H1 (cell line): Measurements from ENCODE around the gene DNAJB6. TPM values are rescaled to one million over a fixed set of nuclear protein-coding genes. Genes with fewer than 3 reads are reported as not detected.

Experiments
- CTCF ChIA-PET: fragments of 300-600 bp; sonication (Branson Sonifier 250); formaldehyde crosslinking; loops from one replicate; lab custom pipeline; 2021; ENCODE audit not compliant: partially characterized antibody; lab: Charles Lee
- POLR2A ChIA-PET: fragments of 300-600 bp; sonication (Branson Sonifier 250); formaldehyde crosslinking; loops from one replicate; lab custom pipeline; 2021; ENCODE audit warnings: inconsistent platforms; ENCODE audit not compliant: partially characterized antibody; lab: Charles Lee
- DNase-seq, 2 experiments: peaks; one replicate each; pipeline versions ENCODE4 v3.0.0 to v3.0.0-alpha.2; 2010 to 2022; ENCODE audit warnings: low spot score in 2 of 2, low read depth in 1 of 2, mixed read lengths in 1 of 2
- FAIRE-seq: peaks from 2 replicates; lab custom pipeline; 2011; peaks lifted over from hg19 to GRCh38; lab: Jason Lieb, UNC
- H2AFZ ChIP-seq: 2 replicates; pipeline ENCODE4 v1.8.1; 2012; ENCODE audit warnings: low read length, inconsistent platforms
- H2AK5ac ChIP-seq: 2 replicates; pipeline ENCODE4 v1.6.1; 2013; ENCODE audit warnings: low read depth, low read length
- H2BK120ac ChIP-seq: replicated peaks from 2 replicates; pipeline ENCODE3; 2013; ENCODE audit warnings: low read depth, low read length, inconsistent platforms
- H2BK12ac ChIP-seq: 2 replicates; pipeline ENCODE4 v1.6.1; 2013; ENCODE audit warnings: low read depth, low read length
- H2BK15ac ChIP-seq: 2 replicates; pipeline ENCODE4 v1.6.1; 2013; ENCODE audit warnings: low read length
- H2BK20ac ChIP-seq: 2 replicates; pipeline ENCODE4 v1.6.1; 2013; ENCODE audit warnings: low read length
- H2BK5ac ChIP-seq: 2 replicates; pipeline ENCODE4 v1.6.1; 2013; ENCODE audit warnings: low read depth, low read length
- H3K14ac ChIP-seq: 2 replicates; pipeline ENCODE4 v1.6.1; 2013; ENCODE audit warnings: inconsistent platforms; ENCODE audit not compliant: insufficient read length
- H3K18ac ChIP-seq: 2 replicates; pipeline ENCODE4 v1.6.1; 2013; ENCODE audit warnings: low read length; ENCODE audit errors: extremely low read depth
- H3K23ac ChIP-seq: 2 replicates; pipeline ENCODE4 v1.6.1; 2013; ENCODE audit warnings: inconsistent platforms; ENCODE audit not compliant: insufficient read length
- H3K23me2 ChIP-seq: 2 replicates; pipeline ENCODE4 v1.6.1; 2013; ENCODE audit warnings: low read depth, low read length
- H3K27ac ChIP-seq: 2 replicates; pipeline ENCODE4 v1.6.1; 2011; ENCODE audit warnings: low read depth, low read length, inconsistent platforms
- H3K27me3 ChIP-seq, 4 experiments: replicated peaks in 1 of 4; 1 replicate in 1 of 4; 2 replicates in 3 of 4; pipeline versions ENCODE4 v1.6.1 to v1.8.1; 2011 to 2013; ENCODE audit warnings: low read length in 3 of 4, mild to moderate bottlenecking in 3 of 4, inconsistent platforms in 2 of 4, mixed read lengths in 2 of 4, moderate library complexity in 1 of 4; ENCODE audit not compliant: control insufficient read depth in 3 of 4, insufficient read depth in 3 of 4; ENCODE audit errors: extremely low read depth in 1 of 4
- H3K36me3 ChIP-seq, 4 experiments: 2 replicates each; pipeline versions ENCODE4 v1.6.1 to v1.8.1; 2011 to 2013; ENCODE audit warnings: mild to moderate bottlenecking in 4 of 4, low read length in 3 of 4, moderate library complexity in 2 of 4, control low read depth in 1 of 4, inconsistent platforms in 1 of 4; ENCODE audit not compliant: insufficient read depth in 4 of 4, control insufficient read depth in 2 of 4
- H3K4ac ChIP-seq: replicated peaks from 2 replicates; pipeline ENCODE3; 2013; ENCODE audit warnings: low read length, low read depth, mixed read lengths, inconsistent platforms; ENCODE audit not compliant: insufficient read length
- H3K4me1 ChIP-seq, 4 experiments: replicated peaks in 1 of 4; 1 replicate in 1 of 4; 2 replicates in 3 of 4; pipeline versions ENCODE4 v1.6.1 to v1.8.1; 2011 to 2013; ENCODE audit warnings: low read length in 3 of 4, inconsistent platforms in 2 of 4, mixed read lengths in 1 of 4; ENCODE audit not compliant: insufficient read depth in 4 of 4, control insufficient read depth in 3 of 4
- H3K4me2 ChIP-seq, 2 experiments: 2 replicates each; pipeline versions ENCODE4 v1.6.1 to v1.8.1; 2011 to 2013; ENCODE audit warnings: low read depth in 2 of 2, low read length in 2 of 2, control low read depth in 1 of 2, inconsistent platforms in 1 of 2, mild to moderate bottlenecking in 1 of 2; ENCODE audit not compliant: insufficient read depth in 1 of 2
- H3K4me3 ChIP-seq, 4 experiments: fragments of 200-600, 300-600 bp in 1 of 4; sonication (generic), shearing (Covaris generic), sonication (Bioruptor Twin) in 1 of 4; 2 replicates each; pipeline versions ENCODE4 v1.5.1 to v1.8.1; 2011 to 2016; ENCODE audit warnings: low read length in 4 of 4, low read depth in 3 of 4, control low read depth in 2 of 4, inconsistent platforms in 2 of 4, mild to moderate bottlenecking in 2 of 4, mixed read lengths in 1 of 4, moderate library complexity in 1 of 4; ENCODE audit not compliant: insufficient read depth in 2 of 4; ENCODE audit errors: extremely low read depth in 1 of 4
- H3K56ac ChIP-seq: replicated peaks from 2 replicates; pipeline ENCODE3; 2013; ENCODE audit warnings: low read depth, mild to moderate bottlenecking, mixed read lengths, low read length, inconsistent platforms; ENCODE audit not compliant: insufficient read length
- H3K79me1 ChIP-seq: 2 replicates; pipeline ENCODE4 v1.6.1; 2013; ENCODE audit warnings: low read depth, low read length, control low read depth
- H3K79me2 ChIP-seq, 2 experiments: 2 replicates each; pipeline versions ENCODE4 v1.6.1 to v1.8.1; 2012 to 2013; ENCODE audit warnings: low read length in 2 of 2, mild to moderate bottlenecking in 2 of 2, inconsistent platforms in 1 of 2; ENCODE audit not compliant: insufficient read depth in 2 of 2, control insufficient read depth in 1 of 2
- H3K9ac ChIP-seq, 4 experiments: replicated peaks in 1 of 4; 1 replicate in 1 of 4; 2 replicates in 3 of 4; pipeline versions ENCODE4 v1.6.1 to v1.8.1; 2011 to 2013; ENCODE audit warnings: low read depth in 3 of 4, low read length in 3 of 4, control low read depth in 2 of 4, mild to moderate bottlenecking in 2 of 4, moderate library complexity in 2 of 4, inconsistent platforms in 1 of 4; ENCODE audit errors: extremely low read depth in 1 of 4
- H3K9me3 ChIP-seq, 2 experiments: 2 replicates each; pipeline versions ENCODE4 v1.6.1 to v1.8.1; 2012 to 2013; ENCODE audit warnings: mild to moderate bottlenecking in 2 of 2, moderate library complexity in 2 of 2, control low read depth in 1 of 2, inconsistent platforms in 1 of 2, low read depth in 1 of 2, low read length in 1 of 2, mixed read lengths in 1 of 2; ENCODE audit not compliant: insufficient read depth in 2 of 2
- H4K20me1 ChIP-seq, 2 experiments: replicated peaks in 1 of 2; 2 replicates each; pipeline versions ENCODE3 to v1.8.1; 2011 to 2013; ENCODE audit warnings: inconsistent platforms in 2 of 2, low read length in 2 of 2, mild to moderate bottlenecking in 1 of 2; ENCODE audit not compliant: insufficient read depth in 2 of 2, control insufficient read depth in 1 of 2
- H4K5ac ChIP-seq: 2 replicates; pipeline ENCODE4 v1.6.1; 2013; ENCODE audit warnings: low read length, low read depth, mixed read lengths, inconsistent platforms; ENCODE audit not compliant: insufficient read length
- H4K8ac ChIP-seq: 2 replicates; pipeline ENCODE4 v1.8.0; 2013; ENCODE audit warnings: mild to moderate bottlenecking, moderate library complexity, low read length, inconsistent platforms; ENCODE audit not compliant: insufficient read depth; ENCODE audit errors: extremely low read depth
- H4K91ac ChIP-seq: replicated peaks from 2 replicates; pipeline ENCODE3; 2013; ENCODE audit warnings: low read length, mixed read lengths, inconsistent platforms; ENCODE audit not compliant: insufficient read length
- BRCA1 ChIP-seq: IDR thresholded peaks from 2 replicates; pipeline ENCODE4 v1.6.1; 2012; ENCODE audit warnings: low read depth, low read length, improper control_type of control experiment
- E2F6 ChIP-seq: IDR thresholded peaks from 2 replicates; pipeline ENCODE4 v1.6.1; 2012; ENCODE audit warnings: inconsistent platforms
- GABPA ChIP-seq: IDR thresholded peaks from 2 replicates; pipeline ENCODE4 v1.6.1; 2011; ENCODE audit warnings: mild to moderate bottlenecking, low read length, moderate library complexity, borderline replicate concordance; ENCODE audit not compliant: insufficient read depth
- HDAC2 ChIP-seq, 2 experiments: fragments of 300-600 bp in 1 of 2; sonication (generic) in 1 of 2; IDR thresholded peaks; 2 replicates each; pipeline ENCODE4 v1.6.1; 2011 to 2012; ENCODE audit warnings: low read depth in 2 of 2, low read length in 2 of 2, mild to moderate bottlenecking in 2 of 2, moderate library complexity in 2 of 2, borderline replicate concordance in 1 of 2, inconsistent platforms in 1 of 2
- HDAC6 ChIP-seq: IDR thresholded peaks from one replicate; pipeline ENCODE4 v1.7.1; 2012; ENCODE audit warnings: low read depth, mild to moderate bottlenecking, inconsistent platforms, low read length, moderate library complexity
- JUND ChIP-seq: IDR thresholded peaks from 2 replicates; pipeline ENCODE4 v1.6.1; 2011; ENCODE audit warnings: mild to moderate bottlenecking, improper control_type of control experiment, low read length
- KDM4A ChIP-seq: IDR thresholded peaks from one replicate; pipeline ENCODE4 v1.7.1; 2012; ENCODE audit warnings: low read depth, mild to moderate bottlenecking, moderate library complexity, low read length, inconsistent platforms; ENCODE audit not compliant: severe bottlenecking
- KDM5A ChIP-seq: fragments of 200-600 bp; IDR thresholded peaks from 2 replicates; pipeline ENCODE4 v1.7.1; 2012; ENCODE audit warnings: mild to moderate bottlenecking, low read length, inconsistent platforms, mixed read lengths
- MAX ChIP-seq: IDR thresholded peaks from 2 replicates; pipeline ENCODE4 v1.6.1; 2012; ENCODE audit warnings: inconsistent platforms
- SAP30 ChIP-seq: fragments of 300-600 bp; sonication (generic); IDR thresholded peaks from 2 replicates; pipeline ENCODE4 v1.7.1; 2012; ENCODE audit warnings: low read length, moderate library complexity, mild to moderate bottlenecking, inconsistent platforms; ENCODE audit not compliant: insufficient read depth, insufficient replicate concordance
- TBP ChIP-seq: IDR thresholded peaks from 2 replicates; pipeline ENCODE4 v1.6.1; 2011; ENCODE audit warnings: low read depth, low read length, improper control_type of control experiment
- WGBS, 2 experiments: shearing (Covaris generic) in 1 of 2; methylation state at CpG; one replicate each; pipeline versions ENCODE4 v1.1.6 to v1.1.7; 2013 to 2015; ENCODE audit warnings: low lambda C conversion rate in 2 of 2, mixed read lengths in 2 of 2, inconsistent platforms in 1 of 2, low coverage in 1 of 2, missing lambda C conversion rate in 1 of 2; ENCODE audit not compliant: insufficient replicate concordance in 2 of 2, insufficient coverage in 1 of 2, insufficient read length in 1 of 2; ENCODE audit errors: extremely low coverage in 1 of 2, missing lambda C conversion rate in 1 of 2; 5-methylcytosine and 5-hydroxymethylcytosine counted together
- polyA plus RNA-seq, 7 experiments: library from polyadenylated mRNA; depleted of rRNA in 3 of 7; stranded (reverse) in 5 of 7; unstranded in 2 of 7; fragments of >200 nt in 5 of 7; fragments of 200-250 nt in 2 of 7; gene quantifications; 1 replicate in 5 of 7; 2 replicates in 1 of 7; 4 replicates in 1 of 7; pipeline versions ENCODE4 v1.2.1 to v1.2.3, GENCODE V29; 2011 to 2013; ENCODE audit warnings: missing spikeins in 2 of 7, mixed read lengths in 2 of 7
- total RNA-seq: library from RNA; stranded (reverse); fragmentation: NEBNext Ultra II Directional; extraction: Animal tissue kit (Norgen Biotek cat#: 25700); gene quantifications from 2 replicates; pipeline ENCODE4 v1.2.1, GENCODE V29; 2021

The DNAJB6 gene
- total and polyA plus RNA-seq, 2 of the 8 experiments (the other 6 are each of a cell fraction or from before 2014, with no cell fraction given) = 166 to 295 TPM

GRCh38 chr7:157291404-157292080 lies 45.3 kb upstream of the DNAJB6 start:
- peaks cover 4% of the 10 kb centered on the region; the same call in 1 of the 2 replicates for H3K23me2 ChIP-seq
- 92% methylated on average over 21 of the region's 29 CpGs; no CpG with 5 or more reads in 1 of the 2 experiments for WGBS, 2 experiments
- H2AFZ ChIP-seq = no peak overlapping the region
- no peak for TF ChIP-seq JUND
- no peak for TF ChIP-seq GABPA
- TF ChIP-seq KDM4A = no peak
- TF ChIP-seq TBP = no peak
- TF ChIP-seq HDAC6 = no peak
- TF ChIP-seq KDM5A = no peak
- no peak for TF ChIP-seq HDAC2 (IDR thresholded peaks at IDR 0.05; ENCODE audit: borderline replicate concordance in 1 of 2, low read depth in 2 of 2, low read length in 2 of 2)
- TF ChIP-seq MAX = no peak
- no peak for TF ChIP-seq SAP30
- no peak for TF ChIP-seq BRCA1
- TF ChIP-seq E2F6 = no peak

More at GRCh38 chr7:157291404-157292080, 45.3 kb upstream of the DNAJB6 start:
- Histone ChIP-seq H3K79me2 (no peaks in the 10 kb centered on the region), H3K4me3 (no peak overlapping the region), H3K27ac (no peak overlapping the region), H2BK15ac (peak overlapping the region; percentile 0; the same call in 1 of the 2 replicates), H3K4me1 (peaks cover 0 to 9% (median 2%) of the 10 kb centered on the region in 4 experiments; a peak in 3 of 7 replicates), H2AK5ac (peak overlapping the region; percentile 97; the same call in 1 of the 2 replicates), H4K8ac (no peak overlapping the region), H3K18ac (no peak overlapping the region), H2BK120ac (no peak overlapping the region), H3K9me3 (peaks cover 10 to 23% of the 10 kb centered on the region in 2 experiments; a peak in 3 of 4 replicates), H3K4ac (peak overlapping the region; percentile 23), H3K9ac (no peak overlapping the region), H4K20me1 (peaks cover 0 to 2% of the 10 kb centered on the region in 2 experiments), H4K91ac (no peak overlapping the region), H3K4me2 (no peak overlapping the region), H4K5ac (no peak overlapping the region), H2BK20ac (no peak overlapping the region), H3K56ac (no peak overlapping the region), H3K14ac (no peak overlapping the region), H3K36me3 (no peaks in the 10 kb centered on the region), H3K79me1 (no peaks in the 10 kb centered on the region), H3K23ac (no peak overlapping the region), H2BK5ac (peak overlapping the region; percentile 16; the same call in 1 of the 2 replicates), H2BK12ac (peak overlapping the region; percentile 99; the same call in 1 of the 2 replicates), H3K27me3 (no peaks in the 10 kb centered on the region)
- CTCF ChIA-PET = interaction anchor here (0.7 to 1.8 kb wide), 3 partner anchors 10 to 168 kb away, joined by 3 to 5 read pairs (median 4); no protein-coding TSS in a partner anchor
- FAIRE-seq = no peak
- POLR2A ChIA-PET = no interaction called here
- no peak for DNase-seq
